ENCODE measurements around the gene TNFSF18.

TNFSF18 gene

DNA sequence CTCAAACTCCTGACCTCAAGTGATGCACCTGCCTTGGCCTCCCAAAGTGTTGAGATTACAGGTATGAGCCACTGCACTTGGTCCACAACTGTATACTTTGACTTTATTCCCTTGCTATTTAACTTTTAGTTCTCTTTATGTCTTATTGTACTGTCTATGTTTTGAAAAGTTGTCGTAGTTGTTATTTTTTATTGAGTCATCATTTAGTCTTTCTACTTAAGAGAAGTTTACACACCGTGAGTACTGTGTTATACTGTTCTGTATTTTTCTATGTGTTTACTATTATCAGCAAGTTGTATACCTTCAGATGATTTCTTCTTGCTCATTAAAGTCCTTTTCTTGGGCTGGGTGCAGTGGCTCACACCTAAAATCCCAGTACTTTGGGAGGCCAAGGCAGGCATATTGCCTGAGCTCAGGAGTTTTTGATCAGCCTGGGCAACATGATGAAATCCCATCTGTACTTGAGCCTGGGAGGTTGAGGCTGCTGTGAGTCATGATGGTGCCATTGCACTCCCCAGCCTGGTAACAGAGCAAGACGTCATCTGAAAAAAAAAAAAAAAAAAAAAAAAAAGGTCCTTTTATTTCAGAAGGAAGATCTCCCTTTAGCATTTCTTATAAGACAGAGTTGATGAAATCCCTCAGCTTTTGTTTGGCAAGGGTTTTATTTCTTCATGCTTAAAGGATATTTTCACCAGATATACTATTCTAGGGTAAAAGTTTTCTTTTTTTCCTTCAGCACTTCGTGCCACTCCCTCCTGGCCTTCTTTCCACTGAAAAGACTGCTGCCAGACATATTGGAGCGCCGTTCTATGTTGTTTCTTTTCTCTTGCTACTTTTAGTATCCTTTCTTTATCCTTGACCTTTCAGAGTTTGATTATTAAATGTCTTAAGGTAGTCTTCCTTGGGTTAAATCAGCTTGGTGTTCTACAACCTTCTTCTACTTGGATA, 47.6 kb downstream of the TNFSF18 start:
- Histone ChIP-seq H3K4me3 (replicated peaks; ENCODE audit: insufficient read depth, low read length) (no peak overlapping the region), H3K27ac (replicated peaks) (no peak overlapping the region), H3K27me3 (ENCODE audit: insufficient read depth, poor library complexity, severe bottlenecking) (no peaks in the 10 kb centered on the region)
- TF ChIP-seq POLR2AphosphoS5 (IDR thresholded peaks at IDR 0.05; ENCODE audit: low read depth): no peak
- TF ChIP-seq, protein P1, sequence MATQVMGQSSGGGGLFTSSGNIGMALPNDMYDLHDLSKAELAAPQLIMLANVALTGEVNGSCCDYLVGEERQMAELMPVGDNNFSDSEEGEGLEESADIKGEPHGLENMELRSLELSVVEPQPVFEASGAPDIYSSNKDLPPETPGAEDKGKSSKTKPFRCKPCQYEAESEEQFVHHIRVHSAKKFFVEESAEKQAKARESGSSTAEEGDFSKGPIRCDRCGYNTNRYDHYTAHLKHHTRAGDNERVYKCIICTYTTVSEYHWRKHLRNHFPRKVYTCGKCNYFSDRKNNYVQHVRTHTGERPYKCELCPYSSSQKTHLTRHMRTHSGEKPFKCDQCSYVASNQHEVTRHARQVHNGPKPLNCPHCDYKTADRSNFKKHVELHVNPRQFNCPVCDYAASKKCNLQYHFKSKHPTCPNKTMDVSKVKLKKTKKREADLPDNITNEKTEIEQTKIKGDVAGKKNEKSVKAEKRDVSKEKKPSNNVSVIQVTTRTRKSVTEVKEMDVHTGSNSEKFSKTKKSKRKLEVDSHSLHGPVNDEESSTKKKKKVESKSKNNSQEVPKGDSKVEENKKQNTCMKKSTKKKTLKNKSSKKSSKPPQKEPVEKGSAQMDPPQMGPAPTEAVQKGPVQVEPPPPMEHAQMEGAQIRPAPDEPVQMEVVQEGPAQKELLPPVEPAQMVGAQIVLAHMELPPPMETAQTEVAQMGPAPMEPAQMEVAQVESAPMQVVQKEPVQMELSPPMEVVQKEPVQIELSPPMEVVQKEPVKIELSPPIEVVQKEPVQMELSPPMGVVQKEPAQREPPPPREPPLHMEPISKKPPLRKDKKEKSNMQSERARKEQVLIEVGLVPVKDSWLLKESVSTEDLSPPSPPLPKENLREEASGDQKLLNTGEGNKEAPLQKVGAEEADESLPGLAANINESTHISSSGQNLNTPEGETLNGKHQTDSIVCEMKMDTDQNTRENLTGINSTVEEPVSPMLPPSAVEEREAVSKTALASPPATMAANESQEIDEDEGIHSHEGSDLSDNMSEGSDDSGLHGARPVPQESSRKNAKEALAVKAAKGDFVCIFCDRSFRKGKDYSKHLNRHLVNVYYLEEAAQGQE (IDR thresholded peaks at IDR 0.05; ENCODE audit: insufficient replicate concordance, low read depth): no peak
- TF ChIP-seq, protein P2, sequence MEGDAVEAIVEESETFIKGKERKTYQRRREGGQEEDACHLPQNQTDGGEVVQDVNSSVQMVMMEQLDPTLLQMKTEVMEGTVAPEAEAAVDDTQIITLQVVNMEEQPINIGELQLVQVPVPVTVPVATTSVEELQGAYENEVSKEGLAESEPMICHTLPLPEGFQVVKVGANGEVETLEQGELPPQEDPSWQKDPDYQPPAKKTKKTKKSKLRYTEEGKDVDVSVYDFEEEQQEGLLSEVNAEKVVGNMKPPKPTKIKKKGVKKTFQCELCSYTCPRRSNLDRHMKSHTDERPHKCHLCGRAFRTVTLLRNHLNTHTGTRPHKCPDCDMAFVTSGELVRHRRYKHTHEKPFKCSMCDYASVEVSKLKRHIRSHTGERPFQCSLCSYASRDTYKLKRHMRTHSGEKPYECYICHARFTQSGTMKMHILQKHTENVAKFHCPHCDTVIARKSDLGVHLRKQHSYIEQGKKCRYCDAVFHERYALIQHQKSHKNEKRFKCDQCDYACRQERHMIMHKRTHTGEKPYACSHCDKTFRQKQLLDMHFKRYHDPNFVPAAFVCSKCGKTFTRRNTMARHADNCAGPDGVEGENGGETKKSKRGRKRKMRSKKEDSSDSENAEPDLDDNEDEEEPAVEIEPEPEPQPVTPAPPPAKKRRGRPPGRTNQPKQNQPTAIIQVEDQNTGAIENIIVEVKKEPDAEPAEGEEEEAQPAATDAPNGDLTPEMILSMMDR (IDR thresholded peaks at IDR 0.05; ENCODE audit: insufficient read depth, low read length): no peak
- TF ChIP-seq GABPA (IDR thresholded peaks at IDR 0.05; ENCODE audit: low read depth): no peak
- TF ChIP-seq SPI1 (IDR thresholded peaks at IDR 0.05; ENCODE audit: borderline replicate concordance, low read depth): no peak
- no peak for DNase-seq (ENCODE audit: low read depth in 1 of 2, low spot score in 1 of 2)

DNA sequence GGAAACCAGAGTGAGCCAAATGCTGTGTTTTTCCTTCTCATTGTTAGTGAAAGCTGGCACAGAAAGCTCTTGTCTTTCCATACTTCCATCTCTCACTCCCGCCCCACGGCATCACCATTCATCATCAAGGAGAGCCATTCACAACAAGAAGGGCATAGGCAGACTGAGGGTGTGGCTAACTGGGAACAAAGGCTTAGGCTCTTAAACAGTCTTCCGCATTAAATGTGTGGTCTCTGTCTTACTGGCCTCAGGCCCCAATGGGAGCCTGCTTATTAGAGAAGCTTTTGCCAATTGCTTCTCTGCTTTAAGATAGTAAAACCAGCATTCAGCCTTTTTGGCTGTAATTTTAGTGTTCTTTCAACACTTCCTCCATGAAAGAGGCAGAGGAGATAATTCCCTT, 51.4 kb downstream of the TNFSF18 start:
- Histone ChIP-seq H3K27me3 (ENCODE audit: insufficient read depth, poor library complexity, severe bottlenecking) (no peaks in the 10 kb centered on the region), H3K27ac (replicated peaks) (no peak overlapping the region), H3K4me3 (replicated peaks; ENCODE audit: insufficient read depth, low read length) (no peak overlapping the region)
- TF ChIP-seq POLR2AphosphoS5 (IDR thresholded peaks at IDR 0.05; ENCODE audit: low read depth) (no peak), SPI1 (IDR thresholded peaks at IDR 0.05; ENCODE audit: borderline replicate concordance, low read depth) (no peak)
- DNase-seq (ENCODE audit: low read depth in 1 of 2, low spot score in 1 of 2): no peak

DNA sequence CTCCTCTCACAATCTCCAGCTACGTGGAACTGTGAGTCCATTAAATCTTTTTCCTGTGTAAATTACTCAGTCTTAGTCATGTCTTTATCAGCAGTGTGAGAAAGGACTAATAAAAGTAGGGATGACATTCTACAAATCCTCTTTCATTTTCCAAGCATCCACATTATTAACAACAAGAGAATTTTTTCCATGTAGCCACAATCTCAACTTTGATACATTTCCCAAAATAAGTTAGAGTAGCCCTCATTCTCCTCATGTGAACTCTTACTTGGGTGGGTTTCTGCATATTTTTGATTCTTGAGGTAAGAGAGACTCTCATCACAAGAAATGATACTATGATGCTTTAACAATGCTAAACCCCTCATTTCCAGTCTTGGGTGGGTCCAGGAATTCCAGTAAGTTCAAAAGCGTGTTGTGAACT, 52.8 kb downstream of the TNFSF18 start:
- TF ChIP-seq, protein P1 (IDR thresholded peaks at IDR 0.05; ENCODE audit: insufficient replicate concordance, low read depth): no peak
- TF ChIP-seq POLR2AphosphoS5 (IDR thresholded peaks at IDR 0.05; ENCODE audit: low read depth) (no peak), GABPA (IDR thresholded peaks at IDR 0.05; ENCODE audit: low read depth) (no peak), SPI1 (IDR thresholded peaks at IDR 0.05; ENCODE audit: borderline replicate concordance, low read depth) (no peak)
- TF ChIP-seq, protein P2 (IDR thresholded peaks at IDR 0.05; ENCODE audit: insufficient read depth, low read length): no peak
- no peak for DNase-seq (ENCODE audit: low read depth in 1 of 2, low spot score in 1 of 2)

DNA sequence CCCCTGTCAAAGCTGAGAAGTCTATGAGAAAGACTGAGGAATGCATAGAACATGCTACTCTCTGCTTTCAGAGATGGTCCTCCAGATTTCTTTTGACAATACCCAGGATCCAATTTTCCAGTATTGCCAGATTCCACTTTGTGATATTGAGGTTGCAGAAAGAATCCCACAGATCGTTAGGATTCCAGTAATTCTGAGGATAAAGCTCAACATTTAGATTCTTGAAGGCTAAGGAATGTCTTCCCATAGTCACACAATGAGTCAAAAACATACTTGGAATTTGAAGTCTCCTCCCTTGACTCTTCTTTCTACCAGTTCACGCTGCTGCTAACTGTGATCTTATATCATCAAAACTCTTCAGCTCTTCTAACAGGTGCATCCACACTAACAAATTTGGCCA, 57.1 kb downstream of the TNFSF18 start:
- TF ChIP-seq, protein P2 (IDR thresholded peaks at IDR 0.05; ENCODE audit: insufficient read depth, low read length): no peak
- TF ChIP-seq SPI1 (IDR thresholded peaks at IDR 0.05; ENCODE audit: borderline replicate concordance, low read depth) (no peak), GABPA (IDR thresholded peaks at IDR 0.05; ENCODE audit: low read depth) (no peak), POLR2AphosphoS5 (IDR thresholded peaks at IDR 0.05; ENCODE audit: low read depth) (no peak)
- TF ChIP-seq, protein P1 (IDR thresholded peaks at IDR 0.05; ENCODE audit: insufficient replicate concordance, low read depth): no peak
- no peak for DNase-seq (ENCODE audit: low read depth in 1 of 2, low spot score in 1 of 2)
- Histone ChIP-seq H3K27me3 (ENCODE audit: insufficient read depth, poor library complexity, severe bottlenecking) (no peaks in the 10 kb centered on the region), H3K4me3 (replicated peaks; ENCODE audit: insufficient read depth, low read length) (no peak overlapping the region), H3K27ac (replicated peaks) (no peak overlapping the region)

More for the DNA sequence above, 52.8 kb downstream of the TNFSF18 start:
- H3K27ac ChIP-seq (replicated peaks): no peak overlapping the region
- H3K4me3 ChIP-seq (replicated peaks; ENCODE audit: insufficient read depth, low read length): no peak overlapping the region
- no peaks in the 10 kb centered on the region for H3K27me3 ChIP-seq (ENCODE audit: insufficient read depth, poor library complexity, severe bottlenecking)

All from HL-60 (cell line).